Mucosa of descending colon (tissue), 3 donors: ENCODE results near the gene METAP1D. TPM values are rescaled to one million over a fixed set of nuclear protein-coding genes. Genes with fewer than 3 reads are reported as not detected.
"Not testable (repeated sequence)": the region's sequence is repeated elsewhere in the genome, so short reads cannot be mapped to it uniquely, and the experiment has no call there.

Experiments used
- ATAC-seq: fragments of 200-7000 bp; cut with Tn5 transposase; one replicate; pipeline ENCODE4 v1.9.1; 2020; ENCODE audit warnings: mild to moderate bottlenecking, moderate library complexity
- DNase-seq, 3 donors: peaks; one replicate each; pipeline ENCODE4 v3.0.0-alpha.2; 2020
- H3K36me3 ChIP-seq: fragments of 200-600 bp; one replicate; pipeline ENCODE4 v1.8.0; 2021; ENCODE audit warnings: low read depth, mild to moderate bottlenecking
- H3K4me1 ChIP-seq: fragments of 200-600 bp; one replicate; pipeline ENCODE4 v1.8.0; 2021; ENCODE audit warnings: low read depth, mild to moderate bottlenecking
- H3K4me3 ChIP-seq: fragments of 200-600 bp; one replicate; pipeline ENCODE4 v1.8.0; 2021; ENCODE audit warnings: mild to moderate bottlenecking
- H3K9me3 ChIP-seq: fragments of 200-600 bp; one replicate; pipeline ENCODE4 v1.8.0; 2021; ENCODE audit warnings: mild to moderate bottlenecking
- intact Hi-C, 2 donors: fragments of 100-400 bp; cut with DNase I in 1 of 2; cut with micrococcal nuclease in 1 of 2; formaldehyde crosslinking; loops; one replicate each; pipeline versions ENCODE4 v1.11.0 to v1.11.1; 2022; cut with DNase I, micrococcal nuclease
- total RNA-seq, 3 donors: library from RNA; stranded (reverse); fragmentation: NEBNext Ultra II Directional in 2 of 3; extraction: Animal tissue kit (Norgen Biotek cat#: 25700) in 2 of 3; gene quantifications; one replicate each; pipeline versions ENCODE4 v1.2.1 to v1.2.4, GENCODE V29; 2021 to 2023
- TF ChIP-seq, protein P1 (sequence below): fragments of 200-600 bp; IDR thresholded peaks from one replicate; pipeline ENCODE4 v1.8.0; 2022; ENCODE audit warnings: antibody characterized with exemption, mild to moderate bottlenecking
- donor health status: DM: no; HTN: no; CAD: no; lungs with moderate emphysema.
- donor health status: DM: no; HTN: no; CAD: no.
- donor health status: DM: no; HTN: yes; CAD: no.

The METAP1D gene
- total RNA-seq, 3 donors from 2014 or later: 5.5 to 10.4 (median 6.7) TPM

DNA sequence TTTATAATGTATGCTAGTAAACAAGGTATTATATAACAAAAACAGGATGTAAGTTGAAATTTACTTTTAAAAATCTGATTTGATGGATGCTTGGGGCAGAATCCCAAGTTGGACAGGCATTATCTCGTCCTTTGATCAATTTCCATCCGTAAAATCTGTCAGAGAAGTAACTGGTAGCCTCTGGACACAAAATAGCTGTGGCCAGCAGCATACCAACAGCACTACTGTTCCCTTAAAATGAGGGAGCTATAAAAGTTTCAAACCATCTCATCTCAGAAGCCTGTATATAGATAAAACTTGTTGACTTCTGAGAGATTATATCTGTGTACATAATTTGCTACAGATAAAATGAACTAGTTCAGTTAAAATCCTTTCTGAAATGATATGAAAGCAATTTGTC, 14.7 kb upstream of the METAP1D start:
- TF ChIP-seq, protein P1, sequence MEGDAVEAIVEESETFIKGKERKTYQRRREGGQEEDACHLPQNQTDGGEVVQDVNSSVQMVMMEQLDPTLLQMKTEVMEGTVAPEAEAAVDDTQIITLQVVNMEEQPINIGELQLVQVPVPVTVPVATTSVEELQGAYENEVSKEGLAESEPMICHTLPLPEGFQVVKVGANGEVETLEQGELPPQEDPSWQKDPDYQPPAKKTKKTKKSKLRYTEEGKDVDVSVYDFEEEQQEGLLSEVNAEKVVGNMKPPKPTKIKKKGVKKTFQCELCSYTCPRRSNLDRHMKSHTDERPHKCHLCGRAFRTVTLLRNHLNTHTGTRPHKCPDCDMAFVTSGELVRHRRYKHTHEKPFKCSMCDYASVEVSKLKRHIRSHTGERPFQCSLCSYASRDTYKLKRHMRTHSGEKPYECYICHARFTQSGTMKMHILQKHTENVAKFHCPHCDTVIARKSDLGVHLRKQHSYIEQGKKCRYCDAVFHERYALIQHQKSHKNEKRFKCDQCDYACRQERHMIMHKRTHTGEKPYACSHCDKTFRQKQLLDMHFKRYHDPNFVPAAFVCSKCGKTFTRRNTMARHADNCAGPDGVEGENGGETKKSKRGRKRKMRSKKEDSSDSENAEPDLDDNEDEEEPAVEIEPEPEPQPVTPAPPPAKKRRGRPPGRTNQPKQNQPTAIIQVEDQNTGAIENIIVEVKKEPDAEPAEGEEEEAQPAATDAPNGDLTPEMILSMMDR: no peak
- Histone ChIP-seq H3K4me1 (no peaks in the 10 kb centered on the region), H3K9me3 (no peaks in the 10 kb centered on the region), H3K36me3 (no peaks in the 10 kb centered on the region), H3K4me3 (no peak overlapping the region)
- ATAC-seq: no peak
- no peak for DNase-seq
- intact Hi-C loops: no loop called here

DNA sequence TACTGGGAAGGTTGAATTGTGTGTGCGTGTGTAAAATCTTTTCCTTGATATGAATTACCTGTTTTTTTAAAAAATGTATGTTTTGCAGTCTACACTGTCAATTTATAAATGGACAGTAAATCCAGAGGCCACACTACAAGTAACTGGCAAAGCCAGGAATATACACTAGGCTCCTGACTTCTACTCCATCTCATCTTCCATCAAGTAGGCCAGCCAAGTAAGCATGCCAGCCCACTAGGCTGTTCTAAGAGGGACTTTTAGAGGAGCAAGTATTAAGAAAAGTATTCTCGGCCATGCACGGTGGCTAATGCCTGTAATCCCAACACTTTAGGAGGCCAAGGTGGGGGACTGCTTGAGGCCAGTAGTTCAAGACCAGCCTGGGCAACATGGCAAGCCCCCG, 13.0 kb upstream of the METAP1D start:
- DNase-seq (no peak), ATAC-seq (no peak)
- Histone ChIP-seq H3K36me3 (no peaks in the 10 kb centered on the region), H3K4me3 (no peak overlapping the region), H3K9me3 (no peaks in the 10 kb centered on the region), H3K4me1 (no peaks in the 10 kb centered on the region)
- intact Hi-C loops: no loop called here
- TF ChIP-seq, protein P1: no peak

DNA sequence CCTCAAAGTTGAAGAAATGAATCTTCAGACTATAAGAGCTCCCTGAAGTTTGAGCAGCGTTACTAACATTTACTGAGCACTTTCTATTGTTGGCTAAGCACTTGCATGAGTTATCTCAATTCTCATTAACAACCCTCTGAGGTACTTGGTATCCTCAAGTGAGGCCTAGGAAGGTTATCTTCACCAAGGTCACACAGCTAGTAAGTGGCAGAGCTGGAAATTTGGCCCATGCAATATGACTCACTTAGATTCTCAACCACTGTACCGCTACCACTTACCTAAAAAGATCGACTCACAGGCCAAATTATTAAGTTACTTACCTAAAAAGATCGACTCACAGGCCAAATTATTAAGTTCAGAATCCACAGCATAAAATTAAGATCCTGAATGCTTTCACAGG, 8.7 kb upstream of the METAP1D start:
- Histone ChIP-seq H3K4me3 (no peak overlapping the region), H3K4me1 (no peaks in the 10 kb centered on the region), H3K36me3 (no peaks in the 10 kb centered on the region), H3K9me3 (no peaks in the 10 kb centered on the region)
- intact Hi-C loops: no loop called here
- ATAC-seq (no peak), DNase-seq (no peak)
- TF ChIP-seq, protein P1: no peak

DNA sequence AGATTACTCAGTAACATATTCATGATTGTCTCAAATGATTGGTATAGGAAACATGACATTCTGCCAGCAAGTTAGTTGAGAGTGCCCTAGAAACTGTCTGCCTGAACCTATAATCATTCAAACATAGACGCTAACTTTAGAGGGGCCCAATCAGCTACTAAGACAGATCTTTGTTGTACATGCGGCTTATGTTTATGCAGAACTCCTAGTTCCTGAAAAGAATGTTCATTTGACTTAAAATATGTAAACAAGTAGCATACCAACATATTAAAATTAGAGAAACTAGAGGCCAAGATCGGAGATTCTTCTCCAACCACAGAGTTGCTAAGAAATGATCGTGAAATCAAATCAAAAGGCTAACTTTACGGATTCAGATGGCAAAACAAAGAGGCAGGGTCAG, 4.2 kb upstream of the METAP1D start:
- no peak overlapping the region for H3K4me3 ChIP-seq
- H3K4me1 ChIP-seq: peaks cover 10% of the 10 kb centered on the region
- intact Hi-C loops: no loop called here
- H3K36me3 ChIP-seq: no peaks in the 10 kb centered on the region
- DNase-seq (no peak), ATAC-seq (no peak)
- TF ChIP-seq, protein P1: no peak
- no peaks in the 10 kb centered on the region for H3K9me3 ChIP-seq

DNA sequence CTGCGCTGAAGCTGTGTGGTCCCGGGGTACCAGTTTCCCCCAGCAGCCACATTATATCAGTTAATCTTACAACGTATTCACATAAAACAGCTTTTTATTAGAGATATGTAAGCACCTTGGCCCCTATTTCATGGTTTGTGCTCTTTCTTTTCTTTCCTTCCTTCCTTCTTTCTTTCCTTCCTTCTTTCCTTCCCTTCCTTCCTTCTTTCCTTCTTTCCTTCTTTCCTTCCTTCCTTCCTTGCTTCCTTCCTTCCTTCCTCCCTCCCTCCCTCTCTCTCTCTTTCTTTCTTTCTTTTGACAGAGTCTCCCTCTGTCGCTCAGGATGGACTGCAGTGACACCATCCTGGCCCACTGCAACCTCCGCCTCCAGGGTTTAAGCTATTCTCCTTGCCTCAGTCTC, 3.7 kb upstream of the METAP1D start:
- ATAC-seq (no peak), DNase-seq (no peak)
- TF ChIP-seq, protein P1: no peak
- Histone ChIP-seq H3K36me3 (no peaks in the 10 kb centered on the region), H3K9me3 (no peaks in the 10 kb centered on the region), H3K4me3 (no peak overlapping the region), H3K4me1 (peaks cover 10% of the 10 kb centered on the region)
- intact Hi-C loops: no loop called here

DNA sequence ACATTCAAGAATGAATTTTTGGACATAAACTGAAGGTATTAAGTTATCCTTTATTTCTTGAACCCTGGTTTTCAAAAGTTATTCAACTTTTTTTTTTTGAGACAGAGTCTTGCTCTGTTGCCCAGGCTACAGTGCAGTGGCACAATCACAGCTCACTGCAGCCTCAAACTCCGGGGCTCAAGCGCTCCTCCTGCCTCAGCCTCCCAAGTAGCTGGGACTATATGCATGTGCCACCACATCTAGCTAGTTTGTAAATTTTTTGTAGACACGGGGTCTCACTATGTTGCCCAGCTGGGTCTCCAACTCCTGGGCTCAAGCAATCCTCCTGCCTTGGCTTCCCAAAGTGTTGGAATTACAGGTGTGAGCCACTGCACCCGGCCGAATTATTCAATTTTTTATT, 2.7 kb upstream of the METAP1D start:
- H3K9me3 ChIP-seq, ATAC-seq, DNase-seq, H3K36me3 ChIP-seq, intact Hi-C loops, H3K4me3 ChIP-seq: not testable (repeated sequence)
- H3K4me1 ChIP-seq: peaks cover 10% of the 10 kb centered on the region
